NB4 (cell line): Measurements from ENCODE around the gene WNK3.

Experiments used
- CTCF ChIP-seq: IDR thresholded peaks from one replicate; pipeline ENCODE4 v1.5.1; 2012; ENCODE audit warnings: low read depth, low read length
- MAX ChIP-seq: IDR thresholded peaks from 2 replicates; pipeline ENCODE4 v1.6.1; 2011; ENCODE audit warnings: low read depth, low read length
- MYC ChIP-seq: IDR thresholded peaks from 2 replicates; pipeline ENCODE4 v1.6.1; 2011; ENCODE audit warnings: low read depth, low read length
- POLR2A ChIP-seq: IDR thresholded peaks from 2 replicates; pipeline ENCODE4 v1.6.1; 2011; ENCODE audit warnings: mild to moderate bottlenecking; ENCODE audit not compliant: insufficient read length; ENCODE audit errors: extremely low read depth

DNA sequence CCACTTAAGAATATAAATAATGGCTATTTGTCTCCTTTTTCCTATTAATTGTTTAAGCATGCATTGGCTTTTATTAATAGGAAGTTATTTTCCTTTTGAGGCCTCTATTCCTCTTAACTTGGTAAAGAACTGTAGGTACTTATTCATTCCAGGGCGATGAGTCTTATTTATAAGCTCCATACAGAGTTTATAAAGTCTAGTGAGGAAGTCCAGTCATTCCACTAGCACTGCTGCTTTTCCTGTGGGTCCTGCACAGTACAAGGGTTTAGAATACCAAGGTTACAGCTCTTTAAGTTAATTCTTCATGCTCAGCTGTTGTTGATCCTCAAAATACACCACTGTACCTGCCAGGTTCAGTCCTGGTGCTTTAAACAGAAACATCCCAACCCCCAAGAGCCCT is 28.5 kb upstream of the WNK3 start:
- TF ChIP-seq MAX, result no peak
- TF ChIP-seq CTCF, result no peak
- no peak for TF ChIP-seq MYC
- TF ChIP-seq POLR2A, result no peak
